SK-N-SH (cell line): ENCODE measurements around the gene DIO3. TPM values are rescaled to one million over a fixed set of nuclear protein-coding genes. Genes with fewer than 3 reads are reported as not detected.

ENCODE experiments used
- CTCF ChIA-PET: fragments of 300-600, 350-600 bp; formaldehyde crosslinking; extraction: SDS; loops from one replicate; lab custom pipeline; 2021; lab: Yijun Ruan, JAX
- POLR2A ChIA-PET: fragments of 350-600 bp; sonication (Branson Sonifier 250); formaldehyde crosslinking; extraction: SDS; loops from one replicate; lab custom pipeline; 2020; ENCODE audit warnings: antibody characterized with exemption, inconsistent platforms; lab: Yijun Ruan, JAX
- DNase-seq: peaks from one replicate; pipeline ENCODE4 v3.0.0; 2012
- H2AFZ ChIP-seq: fragments of 200-600 bp; sonication (generic); 2 replicates; pipeline ENCODE4 v1.8.1; 2016; ENCODE audit warnings: antibody characterized with exemption, mild to moderate bottlenecking, low read depth
- H3F3A ChIP-seq: fragments of 200-600 bp; sonication (generic); replicated peaks from 2 replicates; pipeline ENCODE3; 2016; ENCODE audit warnings: antibody characterized with exemption, mild to moderate bottlenecking; ENCODE audit not compliant: insufficient read depth
- H3K27ac ChIP-seq, 2 experiments: fragments of 200-500 bp in 1 of 2; fragments of 200-600 bp in 1 of 2; sonication (Bioruptor generic) in 1 of 2; sonication (generic), shearing (Covaris generic) in 1 of 2; 2 replicates each; pipeline versions ENCODE4 v1.5.1 to v1.6.1; 2014 to 2016; ENCODE audit warnings: low read depth in 2 of 2, inconsistent platforms in 1 of 2, low read length in 1 of 2, mild to moderate bottlenecking in 1 of 2, mixed read lengths in 1 of 2
- H3K27me3 ChIP-seq: fragments of 200-600 bp; sonication (generic), shearing (Covaris generic); 2 replicates; pipeline ENCODE4 v1.6.1; 2016; ENCODE audit warnings: mixed run types; ENCODE audit not compliant: insufficient read depth
- H3K36me3 ChIP-seq, 2 experiments: fragments of 200-500 bp in 1 of 2; fragments of 200-600 bp in 1 of 2; sonication (Bioruptor generic) in 1 of 2; sonication (generic) in 1 of 2; replicated peaks in 1 of 2; 2 replicates each; pipeline versions ENCODE3 to v1.5.1; 2014 to 2016; ENCODE audit warnings: low read length in 1 of 2, mild to moderate bottlenecking in 1 of 2; ENCODE audit not compliant: insufficient read depth in 2 of 2, control insufficient read depth in 1 of 2
- H3K4me1 ChIP-seq, 2 experiments: fragments of 200-500 bp in 1 of 2; fragments of 200-600 bp in 1 of 2; sonication (Bioruptor generic) in 1 of 2; sonication (generic), shearing (Covaris generic) in 1 of 2; 2 replicates each; pipeline versions ENCODE4 v1.5.1 to v1.6.1; 2014 to 2016; ENCODE audit warnings: low read depth in 1 of 2, low read length in 1 of 2, mixed run types in 1 of 2; ENCODE audit not compliant: insufficient read depth in 2 of 2, control insufficient read depth in 1 of 2
- H3K4me2 ChIP-seq: fragments of 200-600 bp; sonication (generic), shearing (Covaris generic); 2 replicates; pipeline ENCODE4 v1.6.1; 2017; ENCODE audit warnings: mixed run types
- H3K4me3 ChIP-seq, 2 experiments: fragments of 200-500 bp in 1 of 2; fragments of 200-600 bp in 1 of 2; sonication (Bioruptor generic) in 1 of 2; sonication (generic), shearing (Covaris generic) in 1 of 2; 2 replicates each; pipeline versions ENCODE4 v1.5.1 to v1.8.1; 2014 to 2016; ENCODE audit warnings: low read depth in 2 of 2, inconsistent platforms in 1 of 2, low read length in 1 of 2, mild to moderate bottlenecking in 1 of 2, mixed read lengths in 1 of 2, moderate library complexity in 1 of 2
- H3K79me2 ChIP-seq: fragments of 200-600 bp; sonication (generic); 2 replicates; pipeline ENCODE4 v1.8.1; 2017; ENCODE audit warnings: mild to moderate bottlenecking; ENCODE audit not compliant: insufficient read depth
- H3K9ac ChIP-seq: fragments of 200-600 bp; sonication (generic); 2 replicates; pipeline ENCODE4 v1.6.1; 2017; ENCODE audit warnings: mixed run types
- H3K9me2 ChIP-seq: fragments of 200-600 bp; sonication (generic); 2 replicates; pipeline ENCODE4 v1.6.1; 2017; ENCODE audit warnings: mixed run types
- H3K9me3 ChIP-seq: fragments of 200-600 bp; sonication (generic); 2 replicates; pipeline ENCODE4 v1.6.1; 2017; ENCODE audit warnings: mixed run types, mild to moderate bottlenecking, moderate library complexity
- H4K20me1 ChIP-seq: fragments of 200-600 bp; sonication (generic); 2 replicates; pipeline ENCODE4 v1.6.1; 2017; ENCODE audit warnings: mild to moderate bottlenecking, mixed run types; ENCODE audit not compliant: insufficient read depth
- CTCF ChIP-seq: fragments of 200-600 bp; sonication (generic); IDR thresholded peaks from 2 replicates; pipeline ENCODE4 v1.6.1; 2017; ENCODE audit warnings: antibody characterized with exemption, mild to moderate bottlenecking, moderate library complexity
- ELF1 ChIP-seq: IDR thresholded peaks from 2 replicates; pipeline ENCODE4 v1.4.0; 2012
- EP300 ChIP-seq, 2 experiments: IDR thresholded peaks; 2 replicates each; pipeline versions ENCODE4 v1.4.0 to v1.6.1; 2012; ENCODE audit warnings: borderline replicate concordance in 1 of 2, low read depth in 1 of 2, low read length in 1 of 2
- FOXJ3 ChIP-seq: sonication (generic); formaldehyde crosslinking; IDR thresholded peaks from 2 replicates; pipeline ENCODE4 v1.5.1; 2020; ENCODE audit warnings: mild to moderate bottlenecking, missing genetic modification reagents
- MAX ChIP-seq: IDR thresholded peaks from 2 replicates; pipeline ENCODE4 v1.4.0; 2012; ENCODE audit warnings: low read depth
- MXI1 ChIP-seq: IDR thresholded peaks from 2 replicates; pipeline ENCODE4 v1.6.1; 2012; ENCODE audit warnings: mild to moderate bottlenecking, low read depth, low read length, improper control_type of control experiment
- NRF1 ChIP-seq: IDR thresholded peaks from 2 replicates; pipeline ENCODE4 v1.6.1; 2012; ENCODE audit warnings: low read depth, mild to moderate bottlenecking, low read length
- REST ChIP-seq: IDR thresholded peaks from 2 replicates; pipeline ENCODE4 v1.6.1; 2012; ENCODE audit warnings: mild to moderate bottlenecking, low read depth, low read length, moderate library complexity
- RFX5 ChIP-seq: IDR thresholded peaks from 2 replicates; pipeline ENCODE4 v1.6.1; 2012; ENCODE audit warnings: mild to moderate bottlenecking, improper control_type of control experiment, low read length
- RXRA ChIP-seq: IDR thresholded peaks from 2 replicates; pipeline ENCODE4 v1.4.0; 2012; ENCODE audit warnings: low read depth, mild to moderate bottlenecking, borderline replicate concordance
- TEAD4 ChIP-seq: IDR thresholded peaks from 2 replicates; pipeline ENCODE4 v1.4.0; 2012; ENCODE audit warnings: mild to moderate bottlenecking, borderline replicate concordance; ENCODE audit not compliant: insufficient read depth
- USF2 ChIP-seq: fragments of 150-350 bp; IDR thresholded peaks from 2 replicates; pipeline ENCODE4 v1.6.1; 2017; ENCODE audit warnings: antibody characterized with exemption, low read length, low read depth, borderline replicate concordance
- ZBTB33 ChIP-seq: IDR thresholded peaks from 2 replicates; pipeline ENCODE4 v1.4.0; 2012; ENCODE audit warnings: low read depth, borderline replicate concordance
- WGBS: methylation state at CpG from one replicate; pipeline ENCODE4 v1.1.6; 2017; ENCODE audit warnings: low lambda C conversion rate; 5-methylcytosine and 5-hydroxymethylcytosine counted together
- polyA plus RNA-seq, 3 experiments: library from polyadenylated mRNA; depleted of rRNA; stranded (reverse); fragments of >200 nt; gene quantifications; 2 replicates each; pipeline ENCODE4 v1.2.3, GENCODE V29; 2012

Gene DIO3
- polyA plus RNA-seq, 1 of the 3 experiments (the other 2 are of a cell fraction): not detected

- no peak overlapping the region for H3K9ac ChIP-seq
- TF ChIP-seq RFX5: no peak
- no peak for TF ChIP-seq TEAD4
- no peak for TF ChIP-seq ZBTB33
- TF ChIP-seq MXI1: no peak
- no peak for TF ChIP-seq CTCF
- no peak for TF ChIP-seq EP300 (IDR thresholded peaks at IDR 0.05; ENCODE audit: borderline replicate concordance in 1 of 2, low read depth in 1 of 2, low read length in 1 of 2)
- TF ChIP-seq RXRA: no peak
- TF ChIP-seq NRF1: no peak
- TF ChIP-seq REST: no peak
- TF ChIP-seq ELF1: no peak
- no peak for TF ChIP-seq USF2
- no peak for TF ChIP-seq MAX
- TF ChIP-seq FOXJ3 (CRISPR knock-in tag): no peak
- H4K20me1 ChIP-seq: no peaks in the 10 kb centered on the region
- H3K4me1 ChIP-seq: peaks cover 0 to 2% of the 10 kb centered on the region in 2 experiments; a peak in 1 of 4 replicates
- CTCF ChIA-PET: no interaction called here
- H3K4me3 ChIP-seq: no peak overlapping the region
- no peak overlapping the region for H3K27ac ChIP-seq
- POLR2A ChIA-PET: no interaction called here
- H2AFZ ChIP-seq: no peak overlapping the region
- 10% methylated on average over 4 of the region's 5 CpGs for WGBS
- no peaks in the 10 kb centered on the region for H3K9me3 ChIP-seq
- no peaks in the 10 kb centered on the region for H3F3A ChIP-seq
- no peaks in the 10 kb centered on the region for H3K27me3 ChIP-seq
- no peak overlapping the region for H3K4me2 ChIP-seq
- no peaks in the 10 kb centered on the region for H3K36me3 ChIP-seq
- H3K9me2 ChIP-seq: no peaks in the 10 kb centered on the region
- DNase-seq: no peak
- H3K79me2 ChIP-seq: no peaks in the 10 kb centered on the region
Measured at GRCh38 chr14:101538878-101539277, 22.4 kb upstream of the DIO3 start.
